Measurements from ENCODE around the gene CRYBB3. TPM values are rescaled to one million over a fixed set of nuclear protein-coding genes. Genes with fewer than 3 reads are reported as not detected.

CRYBB3 gene
- total RNA-seq (2016; rRNA removed; fragmentation: Illumina TruSeq; extraction: Trizol) (0.18 TPM in 1 of 2 replicates, not detected in the other), polyA plus RNA-seq (2011; rRNA removed) (0.28 and 0.60 TPM in 2 replicates), polyA minus RNA-seq (2011; rRNA and poly(A)+ RNA removed; ENCODE audit: low replicate concordance) (0.48 TPM in 1 of 2 replicates, not detected in the other), Bru-seq, nascent RNA (percentile 64 among the genes with signal in this experiment), BruChase-seq, experiment 1, labeled RNA remaining after a 6-hour chase (percentile 76 among the genes with signal in this experiment), BruChase-seq, experiment 2, labeled RNA remaining after a 2-hour chase (percentile 74 among the genes with signal in this experiment)
- total RNA-seq (2016; cell fraction: cytosol; rRNA removed; fragmentation: Illumina TruSeq; extraction: Trizol; ENCODE audit: low read depth): not detected in 2 replicates
- 0.50 TPM in 1 of 2 replicates, not detected in the other for total RNA-seq (2016; cell fraction: insoluble cytoplasmic fraction; rRNA removed; fragmentation: Illumina TruSeq; extraction: Trizol)
- 0.59 TPM in 1 of 2 replicates, not detected in the other for total RNA-seq (2016; cell fraction: membrane; rRNA removed; fragmentation: Illumina TruSeq; extraction: Trizol)
- 0.50 TPM in 1 of 2 replicates, not detected in the other for total RNA-seq (2016; cell fraction: nucleus; rRNA removed; fragmentation: Illumina TruSeq; extraction: Trizol)
- polyA plus RNA-seq (2011; cell fraction: cytosol; rRNA removed): 0.17 and 0.21 TPM in 2 replicates
- 2.3 and 3.5 TPM in 2 replicates for polyA plus RNA-seq (2011; cell fraction: nucleus; rRNA removed)
- 0.23 TPM in 1 of 2 replicates, not detected in the other for polyA plus RNA-seq (2012)
- 0.20 and 0.32 TPM in 2 replicates for polyA plus RNA-seq (2016; cell fraction: cytosol; fragmentation: Illumina TruSeq; extraction: Trizol; ENCODE audit: low read depth)
- polyA plus RNA-seq (2016; cell fraction: insoluble cytoplasmic fraction; fragmentation: Illumina TruSeq; extraction: Trizol; ENCODE audit: low read depth): not detected in 2 replicates
- 0.38 TPM in 1 of 2 replicates, not detected in the other for polyA plus RNA-seq (2016; cell fraction: membrane; fragmentation: Illumina TruSeq; extraction: Trizol; ENCODE audit: low read depth)
- 0.99 and 1.1 TPM in 2 replicates for polyA plus RNA-seq (2016; cell fraction: nucleus; fragmentation: Illumina TruSeq; extraction: Trizol; ENCODE audit: insufficient read depth, low read depth)
- not detected in 2 replicates for polyA minus RNA-seq (2011; cell fraction: cytosol; rRNA and poly(A)+ RNA removed)
- not detected in 2 replicates for polyA minus RNA-seq (2011; cell fraction: nucleus; rRNA and poly(A)+ RNA removed)
- long read RNA-seq, experiment 1: 0 reads
- long read RNA-seq, experiment 2: 0 reads

DNA sequence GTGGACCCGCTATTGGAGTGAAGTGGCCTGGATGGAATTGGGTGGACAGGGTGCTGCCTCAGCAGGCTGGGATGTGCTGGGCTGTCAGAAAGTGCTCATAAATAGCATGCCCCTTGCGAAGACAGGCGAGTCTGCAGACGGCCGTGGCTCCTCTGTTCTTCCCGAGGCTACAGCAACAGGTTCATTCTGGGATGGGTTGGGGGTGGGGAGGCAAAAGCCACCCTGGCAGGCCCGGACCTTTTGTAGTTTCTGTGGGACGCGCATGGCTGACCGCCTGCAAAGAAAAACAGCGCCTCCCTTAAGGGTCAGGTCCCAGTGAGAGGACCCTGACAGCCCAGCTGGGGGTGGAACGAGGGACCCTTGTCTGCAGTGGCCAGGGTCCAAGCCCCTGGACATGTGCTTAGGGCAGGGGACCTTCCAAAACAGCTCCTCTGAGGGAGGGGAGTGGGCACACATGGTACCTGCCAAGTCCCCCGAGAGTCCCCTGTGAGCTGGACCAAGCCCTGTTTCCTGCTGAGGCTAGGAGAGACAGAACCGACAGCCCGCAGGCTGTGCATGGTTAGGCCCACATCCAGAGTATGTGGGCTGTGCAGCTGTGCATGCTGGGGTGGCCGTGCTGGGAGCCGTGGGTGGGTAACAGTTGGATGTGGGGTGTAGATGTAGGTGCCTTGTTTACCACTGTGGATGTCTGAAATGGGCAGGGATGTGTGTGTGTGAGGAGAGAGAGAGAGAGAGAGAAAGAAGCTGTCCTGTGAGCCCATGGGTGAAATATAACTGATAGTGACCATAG is at the start of gene CRYBB3:
Gene CRYBB3 (plus strand): TSS at position 128 of the 790 bp plus-strand sequence. CDS start 1,539 bp downstream, outside the sequence.
- intact Hi-C loops (cut with micrococcal nuclease; ENCODE audit: unreplicated experiment) (no loop called here), in situ Hi-C loops (cut with HindIII; ENCODE audit: extremely low pct_ligation_motif_present, low pct_unique_long_range_greater_than_20kb) (loop anchor here (25.0 kb wide), 1 partner anchor 263 kb away; the partner anchor contains the start of gene LHFPL7)
- ATAC-seq: no peak; the same call in 2 of the 3 replicates
- H2AFZ ChIP-seq (ENCODE audit: low read length): no peak within 1 kb of the TSS
- H3K4me1 ChIP-seq (ENCODE audit: insufficient read depth, low read length): no peaks in the 10 kb centered on the region
- ChIA-PET CTCF (ENCODE audit: low intra/inter-chr PET ratio, low total read pairs) (no interaction called here), POLR2A (no interaction called here)
- BruUV-seq (replicated peaks): no TSS peak
- WGBS (ENCODE audit: low lambda C conversion rate): 93% methylated on average over 14 of the region's 17 CpGs
- H3K36me3 ChIP-seq (replicated peaks in 1 of 2; ENCODE audit: control insufficient read depth in 1 of 2, insufficient read depth in 2 of 2, low read length in 2 of 2): peaks cover 2 to 13% of the 10 kb centered on the region in 2 experiments; a peak in 3 of 5 replicates
- no peaks in the 10 kb centered on the region for H3K9me3 ChIP-seq (ENCODE audit: low read length)
- H3K27me3 ChIP-seq (ENCODE audit: control insufficient read depth in 1 of 2, insufficient read depth in 2 of 2, low read length in 2 of 2): no peaks in the 10 kb centered on the region
- H3K4me3 ChIP-seq (replicated peaks in 1 of 3; ENCODE audit: insufficient read depth in 1 of 3, low read depth in 2 of 3, low read length in 3 of 3): no peak within 1 kb of the TSS
- no peaks in the 10 kb centered on the region for H3K79me2 ChIP-seq (ENCODE audit: insufficient read depth, low read length)
- no peak within 1 kb of the TSS for H3K4me2 ChIP-seq (ENCODE audit: low read depth, low read length)
- DNase-seq (ENCODE audit: low spot score): no peak
- no peak for FAIRE-seq
- no peaks in the 10 kb centered on the region for H4K20me1 ChIP-seq (ENCODE audit: insufficient read depth, low read length)
- no peak within 1 kb of the TSS for H3K27ac ChIP-seq (ENCODE audit: extremely low read length, insufficient read depth, low read length)
- no peak within 1 kb of the TSS for H3K9ac ChIP-seq (ENCODE audit: insufficient read depth, low read depth, low read length)
- TF ChIP-seq, protein P1, sequence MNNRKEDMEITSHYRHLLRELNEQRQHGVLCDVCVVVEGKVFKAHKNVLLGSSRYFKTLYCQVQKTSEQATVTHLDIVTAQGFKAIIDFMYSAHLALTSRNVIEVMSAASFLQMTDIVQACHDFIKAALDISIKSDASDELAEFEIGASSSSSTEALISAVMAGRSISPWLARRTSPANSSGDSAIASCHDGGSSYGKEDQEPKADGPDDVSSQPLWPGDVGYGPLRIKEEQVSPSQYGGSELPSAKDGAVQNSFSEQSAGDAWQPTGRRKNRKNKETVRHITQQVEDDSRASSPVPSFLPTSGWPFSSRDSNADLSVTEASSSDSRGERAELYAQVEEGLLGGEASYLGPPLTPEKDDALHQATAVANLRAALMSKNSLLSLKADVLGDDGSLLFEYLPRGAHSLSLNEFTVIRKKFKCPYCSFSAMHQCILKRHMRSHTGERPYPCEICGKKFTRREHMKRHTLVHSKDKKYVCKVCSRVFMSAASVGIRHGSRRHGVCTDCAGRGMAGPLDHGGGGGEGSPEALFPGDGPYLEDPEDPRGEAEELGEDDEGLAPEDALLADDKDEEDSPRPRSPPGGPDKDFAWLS (CRISPR knock-in tag; IDR thresholded peaks at IDR 0.05; ENCODE audit: borderline replicate concordance): no peak
- TF ChIP-seq HOXA5 (CRISPR knock-in tag; IDR thresholded peaks at IDR 0.05): no peak
- TF ChIP-seq, protein P2, sequence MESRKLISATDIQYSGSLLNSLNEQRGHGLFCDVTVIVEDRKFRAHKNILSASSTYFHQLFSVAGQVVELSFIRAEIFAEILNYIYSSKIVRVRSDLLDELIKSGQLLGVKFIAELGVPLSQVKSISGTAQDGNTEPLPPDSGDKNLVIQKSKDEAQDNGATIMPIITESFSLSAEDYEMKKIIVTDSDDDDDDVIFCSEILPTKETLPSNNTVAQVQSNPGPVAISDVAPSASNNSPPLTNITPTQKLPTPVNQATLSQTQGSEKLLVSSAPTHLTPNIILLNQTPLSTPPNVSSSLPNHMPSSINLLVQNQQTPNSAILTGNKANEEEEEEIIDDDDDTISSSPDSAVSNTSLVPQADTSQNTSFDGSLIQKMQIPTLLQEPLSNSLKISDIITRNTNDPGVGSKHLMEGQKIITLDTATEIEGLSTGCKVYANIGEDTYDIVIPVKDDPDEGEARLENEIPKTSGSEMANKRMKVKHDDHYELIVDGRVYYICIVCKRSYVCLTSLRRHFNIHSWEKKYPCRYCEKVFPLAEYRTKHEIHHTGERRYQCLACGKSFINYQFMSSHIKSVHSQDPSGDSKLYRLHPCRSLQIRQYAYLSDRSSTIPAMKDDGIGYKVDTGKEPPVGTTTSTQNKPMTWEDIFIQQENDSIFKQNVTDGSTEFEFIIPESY (CRISPR knock-in tag; IDR thresholded peaks at IDR 0.05): no peak
- TF ChIP-seq CEBPB (IDR thresholded peaks at IDR 0.05; ENCODE audit: borderline replicate concordance, low read depth, low read length): no peak
- no peak for TF ChIP-seq ERF (CRISPR knock-in tag; IDR thresholded peaks at IDR 0.05)
- TF ChIP-seq KDM3A (CRISPR knock-in tag; IDR thresholded peaks at IDR 0.05; ENCODE audit: low read depth): no peak
- no peak for TF ChIP-seq ZNF563 (CRISPR knock-in tag; IDR thresholded peaks at IDR 0.05)
- TF ChIP-seq ZNF672 (CRISPR knock-in tag; IDR thresholded peaks at IDR 0.05): no peak
- TF ChIP-seq ZNF775 (CRISPR knock-in tag; IDR thresholded peaks at IDR 0.05; ENCODE audit: borderline replicate concordance): no peak
- TF ChIP-seq SMARCE1 (IDR thresholded peaks at IDR 0.05; ENCODE audit: borderline replicate concordance): no peak
- TF ChIP-seq, protein P3, sequence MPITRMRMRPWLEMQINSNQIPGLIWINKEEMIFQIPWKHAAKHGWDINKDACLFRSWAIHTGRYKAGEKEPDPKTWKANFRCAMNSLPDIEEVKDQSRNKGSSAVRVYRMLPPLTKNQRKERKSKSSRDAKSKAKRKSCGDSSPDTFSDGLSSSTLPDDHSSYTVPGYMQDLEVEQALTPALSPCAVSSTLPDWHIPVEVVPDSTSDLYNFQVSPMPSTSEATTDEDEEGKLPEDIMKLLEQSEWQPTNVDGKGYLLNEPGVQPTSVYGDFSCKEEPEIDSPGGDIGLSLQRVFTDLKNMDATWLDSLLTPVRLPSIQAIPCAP (CRISPR knock-in tag; IDR thresholded peaks at IDR 0.05; ENCODE audit: low read depth): no peak
- no peak for TF ChIP-seq ZKSCAN8 (CRISPR knock-in tag; IDR thresholded peaks at IDR 0.05; ENCODE audit: borderline replicate concordance)
- no peak for TF ChIP-seq AGO2 (optimal IDR thresholded peaks at IDR 0.05; ENCODE audit: low read depth, low read length)

Data from HepG2 (cell line).